ENCODE results near the gene SYCE3.

The SYCE3 gene

DNA sequence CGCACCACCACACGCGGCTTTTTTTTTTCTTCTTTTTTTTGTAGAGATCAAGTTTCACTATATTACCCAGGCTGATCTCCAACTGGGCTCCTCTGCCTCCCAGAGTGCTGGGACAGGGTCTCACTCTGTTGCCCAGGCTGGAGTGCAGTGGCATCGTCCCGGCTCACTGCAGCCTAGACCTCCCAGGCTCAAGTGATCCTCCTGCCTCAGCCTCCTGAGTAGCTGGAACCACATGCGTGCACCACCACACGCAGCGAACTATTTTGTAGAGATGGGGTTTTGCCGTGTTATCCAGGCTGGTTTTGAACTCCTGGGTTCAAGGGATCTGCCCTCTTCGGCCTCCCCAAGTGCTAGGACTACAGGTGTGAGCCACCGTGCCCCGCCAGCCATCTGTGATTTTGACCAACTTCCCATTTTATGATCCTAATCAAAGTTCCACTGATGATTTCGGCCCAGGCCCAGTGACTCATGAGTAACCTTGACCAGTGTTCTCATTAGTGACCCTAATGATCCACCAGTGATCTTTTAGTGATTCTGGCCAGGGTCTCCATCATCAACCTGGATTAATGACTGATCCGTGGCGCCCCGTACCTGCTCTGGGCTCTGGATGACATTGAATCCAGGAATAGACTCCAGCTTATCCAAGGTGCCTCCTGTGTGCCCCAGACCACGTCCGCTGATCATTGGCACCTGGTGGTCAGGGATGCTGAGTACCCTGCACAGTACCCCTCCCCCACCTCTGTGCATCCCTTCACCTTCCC is 34.6 kb downstream of the SYCE3 start:
- no peaks in the 10 kb centered on the region for H3K9me3 ChIP-seq (ENCODE audit: control insufficient read depth, insufficient read depth, low read depth, low read length)
- ChIA-PET CTCF (interaction anchor here (0.7 to 1.1 kb wide), 5 partner anchors 8 to 142 kb away, joined by 3 to 4 read pairs (median 3); no protein-coding TSS in a partner anchor), POLR2A (interaction anchor here (1.4 to 1.7 kb wide), 2 partner anchors 20 to 35 kb away, joined by 4 to 6 read pairs; partner anchors contain the start of genes LMF2, NCAPH2 and SYCE3)
- H3K27ac ChIP-seq (ENCODE audit: extremely low read depth, low read depth, low read length), result no peak overlapping the region
- H3K4me1 ChIP-seq (ENCODE audit: control insufficient read depth, insufficient read depth, low read length), result no peaks in the 10 kb centered on the region; the same call in 1 of the 2 replicates
- no peak overlapping the region for H3K4me3 ChIP-seq (ENCODE audit: low read depth, low read length)
- peaks cover 0 to 16% of the 10 kb centered on the region in 2 experiments; a peak in 1 of 3 replicates for H3K36me3 ChIP-seq (ENCODE audit: control insufficient read depth in 2 of 2, insufficient read depth in 1 of 2, low read length in 2 of 2)
- TF ChIP-seq ZNF311 (tag by site-specific recombination; IDR thresholded peaks at IDR 0.05; ENCODE audit: borderline replicate concordance) (no peak), ZNF19 (tag by site-specific recombination; IDR thresholded peaks at IDR 0.05; ENCODE audit: low read depth) (no peak), KLF7 (tag by site-specific recombination; IDR thresholded peaks at IDR 0.05; ENCODE audit: borderline replicate concordance) (no peak), ZNF138 (tag by site-specific recombination; IDR thresholded peaks at IDR 0.05; ENCODE audit: borderline replicate concordance) (no peak), REPIN1 (tag by site-specific recombination; IDR thresholded peaks at IDR 0.05; ENCODE audit: low read depth) (no peak), HOXD13 (CRISPR knock-in tag; IDR thresholded peaks at IDR 0.05; ENCODE audit: borderline replicate concordance) (no peak), OVOL3 (tag by site-specific recombination; IDR thresholded peaks at IDR 0.05) (no peak), ZIC2 (tag by site-specific recombination; IDR thresholded peaks at IDR 0.05) (0 out of 2 replicates have a peak, but pooled peaks have one; percentile 9), ZNF121 (tag by site-specific recombination; IDR thresholded peaks at IDR 0.05) (peak; percentile 87)
- TF ChIP-seq, protein P1, sequence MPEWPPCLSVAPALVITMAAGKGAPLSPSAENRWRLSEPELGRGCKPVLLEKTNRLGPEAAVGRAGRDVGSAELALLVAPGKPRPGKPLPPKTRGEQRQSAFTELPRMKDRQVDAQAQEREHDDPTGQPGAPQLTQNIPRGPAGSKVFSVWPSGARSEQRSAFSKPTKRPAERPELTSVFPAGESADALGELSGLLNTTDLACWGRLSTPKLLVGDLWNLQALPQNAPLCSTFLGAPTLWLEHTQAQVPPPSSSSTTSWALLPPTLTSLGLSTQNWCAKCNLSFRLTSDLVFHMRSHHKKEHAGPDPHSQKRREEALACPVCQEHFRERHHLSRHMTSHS (tag by site-specific recombination; IDR thresholded peaks at IDR 0.05), result no peak
- TF ChIP-seq, protein P2, sequence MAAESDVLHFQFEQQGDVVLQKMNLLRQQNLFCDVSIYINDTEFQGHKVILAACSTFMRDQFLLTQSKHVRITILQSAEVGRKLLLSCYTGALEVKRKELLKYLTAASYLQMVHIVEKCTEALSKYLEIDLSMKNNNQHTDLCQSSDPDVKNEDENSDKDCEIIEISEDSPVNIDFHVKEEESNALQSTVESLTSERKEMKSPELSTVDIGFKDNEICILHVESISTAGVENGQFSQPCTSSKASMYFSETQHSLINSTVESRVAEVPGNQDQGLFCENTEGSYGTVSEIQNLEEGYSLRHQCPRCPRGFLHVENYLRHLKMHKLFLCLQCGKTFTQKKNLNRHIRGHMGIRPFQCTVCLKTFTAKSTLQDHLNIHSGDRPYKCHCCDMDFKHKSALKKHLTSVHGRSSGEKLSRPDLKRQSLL (tag by site-specific recombination; IDR thresholded peaks at IDR 0.05), result no peak
- TF ChIP-seq, protein P3, sequence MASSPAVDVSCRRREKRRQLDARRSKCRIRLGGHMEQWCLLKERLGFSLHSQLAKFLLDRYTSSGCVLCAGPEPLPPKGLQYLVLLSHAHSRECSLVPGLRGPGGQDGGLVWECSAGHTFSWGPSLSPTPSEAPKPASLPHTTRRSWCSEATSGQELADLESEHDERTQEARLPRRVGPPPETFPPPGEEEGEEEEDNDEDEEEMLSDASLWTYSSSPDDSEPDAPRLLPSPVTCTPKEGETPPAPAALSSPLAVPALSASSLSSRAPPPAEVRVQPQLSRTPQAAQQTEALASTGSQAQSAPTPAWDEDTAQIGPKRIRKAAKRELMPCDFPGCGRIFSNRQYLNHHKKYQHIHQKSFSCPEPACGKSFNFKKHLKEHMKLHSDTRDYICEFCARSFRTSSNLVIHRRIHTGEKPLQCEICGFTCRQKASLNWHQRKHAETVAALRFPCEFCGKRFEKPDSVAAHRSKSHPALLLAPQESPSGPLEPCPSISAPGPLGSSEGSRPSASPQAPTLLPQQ (tag by site-specific recombination; IDR thresholded peaks at IDR 0.05), result no peak
- TF ChIP-seq, protein P4, sequence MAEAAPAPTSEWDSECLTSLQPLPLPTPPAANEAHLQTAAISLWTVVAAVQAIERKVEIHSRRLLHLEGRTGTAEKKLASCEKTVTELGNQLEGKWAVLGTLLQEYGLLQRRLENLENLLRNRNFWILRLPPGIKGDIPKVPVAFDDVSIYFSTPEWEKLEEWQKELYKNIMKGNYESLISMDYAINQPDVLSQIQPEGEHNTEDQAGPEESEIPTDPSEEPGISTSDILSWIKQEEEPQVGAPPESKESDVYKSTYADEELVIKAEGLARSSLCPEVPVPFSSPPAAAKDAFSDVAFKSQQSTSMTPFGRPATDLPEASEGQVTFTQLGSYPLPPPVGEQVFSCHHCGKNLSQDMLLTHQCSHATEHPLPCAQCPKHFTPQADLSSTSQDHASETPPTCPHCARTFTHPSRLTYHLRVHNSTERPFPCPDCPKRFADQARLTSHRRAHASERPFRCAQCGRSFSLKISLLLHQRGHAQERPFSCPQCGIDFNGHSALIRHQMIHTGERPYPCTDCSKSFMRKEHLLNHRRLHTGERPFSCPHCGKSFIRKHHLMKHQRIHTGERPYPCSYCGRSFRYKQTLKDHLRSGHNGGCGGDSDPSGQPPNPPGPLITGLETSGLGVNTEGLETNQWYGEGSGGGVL (tag by site-specific recombination; IDR thresholded peaks at IDR 0.05), result no peak
- TF ChIP-seq, protein P5, sequence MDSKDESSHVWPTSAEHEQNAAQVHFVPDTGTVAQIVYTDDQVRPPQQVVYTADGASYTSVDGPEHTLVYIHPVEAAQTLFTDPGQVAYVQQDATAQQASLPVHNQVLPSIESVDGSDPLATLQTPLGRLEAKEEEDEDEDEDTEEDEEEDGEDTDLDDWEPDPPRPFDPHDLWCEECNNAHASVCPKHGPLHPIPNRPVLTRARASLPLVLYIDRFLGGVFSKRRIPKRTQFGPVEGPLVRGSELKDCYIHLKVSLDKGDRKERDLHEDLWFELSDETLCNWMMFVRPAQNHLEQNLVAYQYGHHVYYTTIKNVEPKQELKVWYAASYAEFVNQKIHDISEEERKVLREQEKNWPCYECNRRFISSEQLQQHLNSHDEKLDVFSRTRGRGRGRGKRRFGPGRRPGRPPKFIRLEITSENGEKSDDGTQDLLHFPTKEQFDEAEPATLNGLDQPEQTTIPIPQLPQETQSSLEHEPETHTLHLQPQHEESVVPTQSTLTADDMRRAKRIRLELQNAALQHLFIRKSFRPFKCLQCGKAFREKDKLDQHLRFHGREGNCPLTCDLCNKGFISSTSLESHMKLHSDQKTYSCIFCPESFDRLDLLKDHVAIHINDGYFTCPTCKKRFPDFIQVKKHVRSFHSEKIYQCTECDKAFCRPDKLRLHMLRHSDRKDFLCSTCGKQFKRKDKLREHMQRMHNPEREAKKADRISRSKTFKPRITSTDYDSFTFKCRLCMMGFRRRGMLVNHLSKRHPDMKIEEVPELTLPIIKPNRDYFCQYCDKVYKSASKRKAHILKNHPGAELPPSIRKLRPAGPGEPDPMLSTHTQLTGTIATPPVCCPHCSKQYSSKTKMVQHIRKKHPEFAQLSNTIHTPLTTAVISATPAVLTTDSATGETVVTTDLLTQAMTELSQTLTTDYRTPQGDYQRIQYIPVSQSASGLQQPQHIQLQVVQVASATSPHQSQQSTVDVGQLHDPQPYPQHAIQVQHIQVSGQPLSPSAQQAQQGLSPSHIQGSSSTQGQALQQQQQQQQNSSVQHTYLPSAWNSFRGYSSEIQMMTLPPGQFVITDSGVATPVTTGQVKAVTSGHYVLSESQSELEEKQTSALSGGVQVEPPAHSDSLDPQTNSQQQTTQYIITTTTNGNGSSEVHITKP (tag by site-specific recombination; IDR thresholded peaks at IDR 0.05), result no peak
- TF ChIP-seq, protein P6, sequence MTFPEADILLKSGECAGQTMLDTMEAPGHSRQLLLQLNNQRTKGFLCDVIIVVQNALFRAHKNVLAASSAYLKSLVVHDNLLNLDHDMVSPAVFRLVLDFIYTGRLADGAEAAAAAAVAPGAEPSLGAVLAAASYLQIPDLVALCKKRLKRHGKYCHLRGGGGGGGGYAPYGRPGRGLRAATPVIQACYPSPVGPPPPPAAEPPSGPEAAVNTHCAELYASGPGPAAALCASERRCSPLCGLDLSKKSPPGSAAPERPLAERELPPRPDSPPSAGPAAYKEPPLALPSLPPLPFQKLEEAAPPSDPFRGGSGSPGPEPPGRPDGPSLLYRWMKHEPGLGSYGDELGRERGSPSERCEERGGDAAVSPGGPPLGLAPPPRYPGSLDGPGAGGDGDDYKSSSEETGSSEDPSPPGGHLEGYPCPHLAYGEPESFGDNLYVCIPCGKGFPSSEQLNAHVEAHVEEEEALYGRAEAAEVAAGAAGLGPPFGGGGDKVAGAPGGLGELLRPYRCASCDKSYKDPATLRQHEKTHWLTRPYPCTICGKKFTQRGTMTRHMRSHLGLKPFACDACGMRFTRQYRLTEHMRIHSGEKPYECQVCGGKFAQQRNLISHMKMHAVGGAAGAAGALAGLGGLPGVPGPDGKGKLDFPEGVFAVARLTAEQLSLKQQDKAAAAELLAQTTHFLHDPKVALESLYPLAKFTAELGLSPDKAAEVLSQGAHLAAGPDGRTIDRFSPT (tag by site-specific recombination; IDR thresholded peaks at IDR 0.05), result no peak
- TF ChIP-seq, protein P7, sequence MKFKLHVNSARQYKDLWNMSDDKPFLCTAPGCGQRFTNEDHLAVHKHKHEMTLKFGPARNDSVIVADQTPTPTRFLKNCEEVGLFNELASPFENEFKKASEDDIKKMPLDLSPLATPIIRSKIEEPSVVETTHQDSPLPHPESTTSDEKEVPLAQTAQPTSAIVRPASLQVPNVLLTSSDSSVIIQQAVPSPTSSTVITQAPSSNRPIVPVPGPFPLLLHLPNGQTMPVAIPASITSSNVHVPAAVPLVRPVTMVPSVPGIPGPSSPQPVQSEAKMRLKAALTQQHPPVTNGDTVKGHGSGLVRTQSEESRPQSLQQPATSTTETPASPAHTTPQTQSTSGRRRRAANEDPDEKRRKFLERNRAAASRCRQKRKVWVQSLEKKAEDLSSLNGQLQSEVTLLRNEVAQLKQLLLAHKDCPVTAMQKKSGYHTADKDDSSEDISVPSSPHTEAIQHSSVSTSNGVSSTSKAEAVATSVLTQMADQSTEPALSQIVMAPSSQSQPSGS (tag by site-specific recombination; IDR thresholded peaks at IDR 0.05; ENCODE audit: low read depth), result no peak
- TF ChIP-seq, protein P8, sequence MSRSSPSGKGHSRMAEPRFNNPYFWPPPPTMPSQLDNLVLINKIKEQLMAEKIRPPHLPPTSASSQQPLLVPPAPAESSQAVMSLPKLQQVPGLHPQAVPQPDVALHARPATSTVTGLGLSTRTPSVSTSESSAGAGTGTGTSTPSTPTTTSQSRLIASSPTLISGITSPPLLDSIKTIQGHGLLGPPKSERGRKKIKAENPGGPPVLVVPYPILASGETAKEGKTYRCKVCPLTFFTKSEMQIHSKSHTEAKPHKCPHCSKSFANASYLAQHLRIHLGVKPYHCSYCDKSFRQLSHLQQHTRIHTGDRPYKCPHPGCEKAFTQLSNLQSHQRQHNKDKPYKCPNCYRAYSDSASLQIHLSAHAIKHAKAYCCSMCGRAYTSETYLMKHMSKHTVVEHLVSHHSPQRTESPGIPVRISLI (tag by site-specific recombination; IDR thresholded peaks at IDR 0.05), result no peak
- TF ChIP-seq, protein P9, sequence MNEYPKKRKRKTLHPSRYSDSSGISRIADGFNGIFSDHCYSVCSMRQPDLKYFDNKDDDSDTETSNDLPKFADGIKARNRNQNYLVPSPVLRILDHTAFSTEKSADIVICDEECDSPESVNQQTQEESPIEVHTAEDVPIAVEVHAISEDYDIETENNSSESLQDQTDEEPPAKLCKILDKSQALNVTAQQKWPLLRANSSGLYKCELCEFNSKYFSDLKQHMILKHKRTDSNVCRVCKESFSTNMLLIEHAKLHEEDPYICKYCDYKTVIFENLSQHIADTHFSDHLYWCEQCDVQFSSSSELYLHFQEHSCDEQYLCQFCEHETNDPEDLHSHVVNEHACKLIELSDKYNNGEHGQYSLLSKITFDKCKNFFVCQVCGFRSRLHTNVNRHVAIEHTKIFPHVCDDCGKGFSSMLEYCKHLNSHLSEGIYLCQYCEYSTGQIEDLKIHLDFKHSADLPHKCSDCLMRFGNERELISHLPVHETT (tag by site-specific recombination; IDR thresholded peaks at IDR 0.05), result no peak
